K562 treated with DMSO at 1 percent for 24 hours (cell line): ENCODE data around the gene UBE2H. TPM values are rescaled to one million over a fixed set of nuclear protein-coding genes. Genes with fewer than 3 reads are reported as not detected.

ENCODE experiments used
- total RNA-seq: library from RNA; unstranded; fragments of 300-600 nt; gene quantifications from 2 replicates; pipeline ENCODE4 v1.2.3, GENCODE V29; 2022; ENCODE audit warnings: low read depth; ENCODE audit not compliant: insufficient read depth

UBE2H gene
- total RNA-seq, result 49.7 and 50.6 TPM in 2 replicates

DNA sequence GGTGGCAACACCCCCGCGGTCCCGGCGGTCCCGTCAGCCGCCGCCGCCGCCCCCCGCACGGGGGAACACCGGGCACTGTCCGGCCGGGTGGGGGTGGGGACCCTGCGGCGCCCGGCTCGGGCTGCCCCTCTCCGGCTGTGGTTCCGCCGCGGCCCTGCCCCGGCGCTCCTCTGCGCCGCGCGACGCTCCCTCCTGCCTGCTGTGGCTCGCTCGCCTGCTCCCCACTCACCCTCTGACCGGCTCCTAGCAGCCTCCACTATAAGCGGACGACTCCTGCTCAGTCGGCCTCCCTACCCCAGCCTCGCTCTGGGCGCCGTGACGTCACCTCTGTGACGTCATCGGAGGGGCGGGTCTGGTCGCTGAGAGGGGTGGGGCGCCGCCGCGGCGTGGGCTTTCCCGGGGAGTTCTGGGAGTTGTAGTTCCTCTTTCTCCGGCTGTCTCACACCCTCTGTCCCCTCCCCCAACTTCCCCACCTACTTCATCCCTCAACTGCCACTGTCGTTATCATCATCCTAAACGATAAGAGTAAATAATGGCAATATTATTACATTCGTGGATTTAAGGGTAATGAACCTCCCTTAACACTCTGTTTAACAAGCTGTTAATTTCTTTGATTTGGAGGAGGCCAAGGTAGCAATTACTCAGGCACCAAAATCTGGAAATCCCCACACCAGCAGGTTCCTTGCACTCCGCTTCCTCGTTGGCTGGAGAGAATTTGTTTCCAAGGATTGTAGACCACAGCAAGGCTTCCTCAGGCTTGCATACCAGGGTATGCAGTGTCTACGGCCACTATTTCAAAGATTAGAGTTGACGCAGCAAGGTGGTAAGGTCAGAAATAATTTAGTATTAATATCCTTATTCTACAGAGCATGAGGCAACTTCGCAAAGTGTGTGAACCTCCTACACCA is at the start of gene UBE2H:
UBE2H (minus strand) TSS at position 308 of the 908 bp plus-strand sequence. CDS start 405 bp downstream, outside the sequence.

Other genes starting within 250 kb of the UBE2H start
- 39.3 and 43.0 TPM in 2 replicates for gene ZC3HC1, start 98.4 kb upstream of the UBE2H start, total RNA-seq
- 14.1 and 22.0 TPM in 2 replicates for gene KLHDC10, start 117.6 kb upstream of the UBE2H start, total RNA-seq